CD14-positive monocyte (primary cell): ENCODE measurements around the gene BNIPL. TPM values are rescaled to one million over a fixed set of nuclear protein-coding genes. Genes with fewer than 3 reads are reported as not detected.
A peak's percentile ranks its signal among the peaks of the same experiment; 100 is the strongest.

Experiments used
- DNase-seq, 3 donors: peaks; one replicate each; pipeline ENCODE4 v3.0.0-alpha.2; 2011 to 2022
- H2AFZ ChIP-seq: 2 replicates; pipeline ENCODE4 v1.6.0; 2012; ENCODE audit warnings: mild to moderate bottlenecking, low read depth, low read length, inconsistent platforms; ENCODE audit not compliant: insufficient read depth, poor library complexity, severe bottlenecking
- H3K27ac ChIP-seq, 2 donors: 1 replicate in 1 of 2; 2 replicates in 1 of 2; pipeline ENCODE4 v1.5.1; 2012 to 2013; ENCODE audit warnings: low read length in 2 of 2, control low read depth in 1 of 2, inconsistent platforms in 1 of 2, low read depth in 1 of 2, mild to moderate bottlenecking in 1 of 2
- H3K27me3 ChIP-seq, 2 donors: one replicate each; pipeline versions ENCODE4 v1.6.0 to v1.6.1; 2011 to 2013; ENCODE audit warnings: low read length in 2 of 2; ENCODE audit not compliant: control insufficient read depth in 2 of 2, insufficient read depth in 2 of 2
- H3K36me3 ChIP-seq, 2 donors: replicated peaks in 1 of 2; 1 replicate in 1 of 2; 2 replicates in 1 of 2; pipeline versions ENCODE4 v1.5.1 to v1.6.1; 2012 to 2013; ENCODE audit warnings: low read length in 2 of 2, control low read depth in 1 of 2, inconsistent platforms in 1 of 2, mild to moderate bottlenecking in 1 of 2; ENCODE audit not compliant: insufficient read depth in 2 of 2, control insufficient read depth in 1 of 2
- H3K4me1 ChIP-seq, 2 donors: 1 replicate in 1 of 2; 2 replicates in 1 of 2; pipeline versions ENCODE4 v1.5.1 to v1.6.1; 2012 to 2013; ENCODE audit warnings: low read length in 2 of 2, control low read depth in 1 of 2, inconsistent platforms in 1 of 2, mild to moderate bottlenecking in 1 of 2, moderate library complexity in 1 of 2; ENCODE audit not compliant: insufficient read depth in 2 of 2, control insufficient read depth in 1 of 2
- H3K4me2 ChIP-seq: replicated peaks from 2 replicates; pipeline ENCODE3; 2012; ENCODE audit warnings: low read length, moderate library complexity, mild to moderate bottlenecking; ENCODE audit not compliant: poor library complexity, severe bottlenecking; ENCODE audit errors: extremely low read depth
- H3K4me3 ChIP-seq, 3 experiments: fragments of 200-600 bp in 1 of 3; sonication (generic) in 1 of 3; replicated peaks in 1 of 3; 1 replicate in 2 of 3; 2 replicates in 1 of 3; pipeline ENCODE4 v1.5.1; 2011 to 2013; ENCODE audit warnings: low read length in 3 of 3, mild to moderate bottlenecking in 3 of 3, control low read depth in 2 of 3, low read depth in 2 of 3, inconsistent platforms in 1 of 3, moderate library complexity in 1 of 3
- H3K79me2 ChIP-seq: 2 replicates; pipeline ENCODE4 v1.6.0; 2012; ENCODE audit warnings: mild to moderate bottlenecking, control low read depth, inconsistent platforms, low read length, moderate library complexity; ENCODE audit not compliant: insufficient read depth
- H3K9ac ChIP-seq: 2 replicates; pipeline ENCODE4 v1.6.0; 2017; ENCODE audit warnings: low read length, mild to moderate bottlenecking; ENCODE audit not compliant: insufficient read depth, poor library complexity, severe bottlenecking
- H3K9me3 ChIP-seq, 2 donors: replicated peaks in 1 of 2; 1 replicate in 1 of 2; 2 replicates in 1 of 2; pipeline versions ENCODE4 v1.5.1 to v1.6.1; 2012 to 2013; ENCODE audit warnings: low read length in 2 of 2, control low read depth in 1 of 2; ENCODE audit not compliant: control insufficient read depth in 1 of 2, insufficient read depth in 1 of 2
- H4K20me1 ChIP-seq: 2 replicates; pipeline ENCODE4 v1.6.0; 2012; ENCODE audit warnings: mild to moderate bottlenecking, low read length, control low read depth, moderate library complexity; ENCODE audit not compliant: insufficient read depth
- H3K27ac Mint-ChIP-seq, 7 donors: one replicate each; pipeline ENCODE4 v1.8.0; 2020; ENCODE audit warnings: mild to moderate bottlenecking in 7 of 7, mixed read lengths in 7 of 7, moderate library complexity in 6 of 7, inconsistent platforms in 2 of 7
- H3K27me3 Mint-ChIP-seq, 3 donors: one replicate each; pipeline ENCODE4 v1.8.0; 2021 to 2022; ENCODE audit warnings: low read depth in 3 of 3, mild to moderate bottlenecking in 3 of 3, mixed read lengths in 3 of 3, moderate library complexity in 3 of 3, inconsistent platforms in 1 of 3
- H3K36me3 Mint-ChIP-seq, 2 donors: one replicate each; pipeline ENCODE4 v1.8.0; 2020; ENCODE audit warnings: mixed read lengths in 2 of 2, inconsistent platforms in 1 of 2, mild to moderate bottlenecking in 1 of 2
- H3K4me1 Mint-ChIP-seq: one replicate; pipeline ENCODE4 v1.8.0; 2020; ENCODE audit warnings: mild to moderate bottlenecking, mixed read lengths
- H3K4me3 Mint-ChIP-seq, 2 donors: one replicate each; pipeline ENCODE4 v1.8.0; 2020; ENCODE audit warnings: mild to moderate bottlenecking in 2 of 2, mixed read lengths in 2 of 2, moderate library complexity in 1 of 2
- H3K9me3 Mint-ChIP-seq, 7 donors: one replicate each; pipeline ENCODE4 v1.8.0; 2020 to 2022; ENCODE audit warnings: mixed read lengths in 7 of 7, mild to moderate bottlenecking in 6 of 7, moderate library complexity in 6 of 7, inconsistent platforms in 2 of 7
- CTCF ChIP-seq: fragments of 200-600 bp; IDR thresholded peaks from one replicate; pipeline ENCODE4 v1.8.0; 2022; ENCODE audit warnings: antibody characterized with exemption, mild to moderate bottlenecking
- WGBS: methylation state at CpG from one replicate; pipeline ENCODE4 v1.1.5; 2013; ENCODE audit warnings: missing lambda C conversion rate; ENCODE audit not compliant: insufficient coverage; 5-methylcytosine and 5-hydroxymethylcytosine counted together
- intact Hi-C, 2 donors: fragments of 100-400 bp; cut with micrococcal nuclease; formaldehyde crosslinking; loops; one replicate each; pipeline versions ENCODE4 v1.15.0 to v1.15.1; 2023
- polyA plus RNA-seq, 3 donors: library from polyadenylated mRNA; depleted of rRNA in 1 of 3; unstranded in 2 of 3; stranded (reverse) in 1 of 3; fragments of 300-500 nt in 2 of 3; fragments of >200 nt in 1 of 3; fragmentation: Illumina TruSeq in 2 of 3; gene quantifications; 1 replicate in 2 of 3; 2 replicates in 1 of 3; pipeline ENCODE4 v1.2.3, GENCODE V29; 2012 to 2021

Gene BNIPL
- polyA plus RNA-seq, 3 donors, result 0.77 TPM; not detected in 2

DNA sequence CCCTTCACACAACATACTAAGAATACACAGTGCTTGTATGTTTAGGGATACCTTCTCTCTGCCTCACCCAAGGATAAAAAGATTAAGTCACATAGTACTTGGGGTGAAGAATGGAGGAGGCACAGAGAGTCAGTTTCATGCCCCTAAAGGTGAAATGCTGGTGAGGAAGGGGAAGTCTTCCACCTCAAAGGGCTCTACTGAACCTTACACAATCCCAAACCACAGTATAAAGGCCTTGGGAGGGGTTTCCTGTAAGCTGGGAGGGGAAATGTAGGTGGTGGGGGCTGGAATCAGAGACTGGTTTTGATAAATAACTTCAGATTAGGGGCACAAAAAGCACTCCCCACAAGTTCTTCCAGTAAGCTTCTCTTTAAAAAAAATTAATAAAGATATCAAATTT, 33.2 kb upstream of the BNIPL start:
- Histone ChIP-seq H3K9me3 (no peaks in the 10 kb centered on the region), H3K36me3 (peaks cover 5 to 23% of the 10 kb centered on the region in 2 donors), H3K9ac (no peak overlapping the region), H3K79me2 (peaks cover 71% of the 10 kb centered on the region), H3K4me1 (peaks cover 89 to 91% of the 10 kb centered on the region in 2 donors), H4K20me1 (peaks cover 15% of the 10 kb centered on the region), H3K27ac (peak overlapping the region; percentile 60 to 78), H3K4me3 (peak overlapping the region in 1 of 3 experiments; percentile 56), H2AFZ (no peak overlapping the region), H3K27me3 (no peaks in the 10 kb centered on the region), H3K4me2 (peak overlapping the region; percentile 62)
- peak in 2 of 3 donors; percentile 66 for DNase-seq
- Mint-ChIP-seq H3K4me3 (peak overlapping the region in 1 of 2 donors; percentile 77), H3K4me1 (peaks cover 89% of the 10 kb centered on the region), H3K9me3 (peaks cover 0 to 2% (median 0%) of the 10 kb centered on the region in 7 donors), H3K27me3 (peaks cover 0 to 9% (median 2%) of the 10 kb centered on the region in 3 donors), H3K27ac (peak overlapping the region; percentile 88 to 94 (median 91)), H3K36me3 (peaks cover 24 to 35% of the 10 kb centered on the region in 2 donors)
- no peak for TF ChIP-seq CTCF
- intact Hi-C loops, result loop anchor here in 1 of 2 donors (10.0 kb wide), 1 partner anchor 162 kb away; the partner anchor contains the start of genes LYSMD1 and SCNM1

GRCh38 chr1:151005729-151006319, 30.6 kb upstream of the BNIPL start:
- intact Hi-C loops, result loop anchor here (5.0 to 10.0 kb wide), 6 partner anchors 34 to 161 kb away; partner anchors contain the start of genes LYSMD1 (in 2 of the 2), SCNM1 (in 2 of the 2), ARNT (in 1 of the 2) and CDC42SE1 (in 1 of the 2)
- peak overlapping the region; percentile 89 to 95 for H3K27ac ChIP-seq
- H4K20me1 ChIP-seq, result peaks cover 13% of the 10 kb centered on the region
- Mint-ChIP-seq H3K27me3 (peaks cover 0 to 12% (median 2%) of the 10 kb centered on the region in 3 donors), H3K4me1 (peaks cover 84% of the 10 kb centered on the region), H3K9me3 (no peaks in the 10 kb centered on the region), H3K27ac (peak overlapping the region; percentile 98 to 99 (median 99)), H3K4me3 (peak overlapping the region; percentile 90 to 97), H3K36me3 (peaks cover 4 to 12% of the 10 kb centered on the region in 2 donors)
- H3K9ac ChIP-seq, result peak overlapping the region; percentile 87
- peaks cover 75% of the 10 kb centered on the region for H3K79me2 ChIP-seq
- peak overlapping the region; percentile 63 to 88 (median 69) for H3K4me3 ChIP-seq
- peak overlapping the region; percentile 93 for H2AFZ ChIP-seq
- peak overlapping the region; percentile 89 for H3K4me2 ChIP-seq
- no peak for DNase-seq
- WGBS, result no CpG with 5 or more reads among the region's 4 CpGs
- H3K27me3 ChIP-seq, result no peaks in the 10 kb centered on the region
- peaks cover 0 to 3% of the 10 kb centered on the region in 2 donors for H3K36me3 ChIP-seq
- peaks cover 78 to 84% of the 10 kb centered on the region in 2 donors for H3K4me1 ChIP-seq
- TF ChIP-seq CTCF, result no peak
- no peaks in the 10 kb centered on the region for H3K9me3 ChIP-seq
